Ascending aorta (tissue), 2 donors: ENCODE measurements around the gene CDK14. TPM values are rescaled to one million over a fixed set of nuclear protein-coding genes. Genes with fewer than 3 reads are reported as not detected.
"Not testable (repeated sequence)": the region's sequence is repeated elsewhere in the genome, so short reads cannot be mapped to it uniquely, and the experiment has no call there.

Experiments used
- DNase-seq, 2 donors: peaks; one replicate each; pipeline ENCODE4 v3.0.0-alpha.2; 2019; ENCODE audit warnings: low spot score in 2 of 2
- H3K27ac ChIP-seq, 2 donors: fragments of 200-600 bp; sonication (generic); one replicate each; pipeline ENCODE4 v1.5.1; 2016 to 2017; ENCODE audit warnings: mild to moderate bottlenecking in 1 of 2
- H3K27me3 ChIP-seq: fragments of 200-600 bp; sonication (generic); one replicate; pipeline ENCODE4 v1.5.1; 2017
- H3K36me3 ChIP-seq, 2 donors: fragments of 200-600 bp; sonication (generic); one replicate each; pipeline ENCODE4 v1.5.1; 2016
- H3K4me1 ChIP-seq, 2 donors: fragments of 200-600 bp; sonication (generic); one replicate each; pipeline ENCODE4 v1.5.1; 2016 to 2017; ENCODE audit warnings: mild to moderate bottlenecking in 1 of 2
- H3K4me3 ChIP-seq, 2 donors: fragments of 200-600 bp; sonication (generic); one replicate each; pipeline ENCODE4 v1.5.1; 2016 to 2017; ENCODE audit warnings: mild to moderate bottlenecking in 1 of 2
- H3K9me3 ChIP-seq, 2 donors: fragments of 200-600 bp; sonication (generic); one replicate each; pipeline ENCODE4 v1.5.1; 2016
- CTCF ChIP-seq, 3 experiments: fragments of 200-600 bp in 2 of 3; fragments of 450-650 bp in 1 of 3; sonication (generic) in 2 of 3; IDR thresholded peaks; one replicate each; pipeline ENCODE4 v1.5.1; 2016 to 2019; ENCODE audit warnings: antibody characterized with exemption in 3 of 3, mild to moderate bottlenecking in 1 of 3, moderate library complexity in 1 of 3
- intact Hi-C: fragments of 100-400 bp; cut with DNase I; formaldehyde crosslinking; loops from one replicate; pipeline ENCODE4 v1.15.1; 2023
- total RNA-seq: library from RNA; depleted of rRNA; stranded (reverse); fragments of >200 nt; gene quantifications from one replicate; pipeline ENCODE4 v1.1.0, GENCODE V29; 2016

CDK14 gene
- total RNA-seq, 1 donor from 2014 or later, result 5.1 TPM

- H3K9me3 ChIP-seq, result peaks cover 0 to 10% of the 10 kb centered on the region in 2 donors
- no peaks in the 10 kb centered on the region for H3K27me3 ChIP-seq
- no peak for DNase-seq
- no peaks in the 10 kb centered on the region for H3K4me1 ChIP-seq
- H3K27ac ChIP-seq, result no peak overlapping the region
- no peak overlapping the region for H3K4me3 ChIP-seq
- no peak for TF ChIP-seq CTCF (IDR thresholded peaks at IDR 0.05)
- peaks cover 0 to 4% of the 10 kb centered on the region in 2 donors for H3K36me3 ChIP-seq
- intact Hi-C loops, result no loop called here
Observed at GRCh38 chr7:90789736-90790306, 193.7 kb downstream of the CDK14 start.

GRCh38 chr7:90791596-90791995 is 195.5 kb downstream of the CDK14 start:
- Histone ChIP-seq H3K36me3 (peaks cover 0 to 4% of the 10 kb centered on the region in 2 donors), H3K9me3 (peaks cover 0 to 10% of the 10 kb centered on the region in 2 donors), H3K27me3 (no peaks in the 10 kb centered on the region), H3K27ac (no peak overlapping the region), H3K4me3 (no peak overlapping the region), H3K4me1 (no peaks in the 10 kb centered on the region)
- intact Hi-C loops, result no loop called here
- DNase-seq, result no peak
- no peak for TF ChIP-seq CTCF (IDR thresholded peaks at IDR 0.05)

- TF ChIP-seq CTCF (IDR thresholded peaks at IDR 0.05), result no peak
- Histone ChIP-seq H3K36me3 (peaks cover 0 to 4% of the 10 kb centered on the region in 2 donors), H3K4me1 (no peaks in the 10 kb centered on the region), H3K27ac (no peak overlapping the region), H3K27me3 (no peaks in the 10 kb centered on the region), H3K9me3 (peaks cover 0 to 10% of the 10 kb centered on the region in 2 donors), H3K4me3 (no peak overlapping the region)
- intact Hi-C loops, result no loop called here
- no peak for DNase-seq
Observed at GRCh38 chr7:90792301-90792700, 196.2 kb downstream of the CDK14 start.

- H3K27ac ChIP-seq, intact Hi-C loops, H3K9me3 ChIP-seq, H3K4me1 ChIP-seq, DNase-seq, H3K4me3 ChIP-seq, H3K27me3 ChIP-seq, H3K36me3 ChIP-seq: not testable (repeated sequence)
Observed at GRCh38 chr7:90794234-90794633, 198.1 kb downstream of the CDK14 start.

GRCh38 chr7:90797596-90797995 is 201.5 kb downstream of the CDK14 start:
- no peak for TF ChIP-seq CTCF (IDR thresholded peaks at IDR 0.05)
- Histone ChIP-seq H3K4me1 (no peaks in the 10 kb centered on the region), H3K9me3 (peaks cover 0 to 10% of the 10 kb centered on the region in 2 donors), H3K27me3 (no peaks in the 10 kb centered on the region), H3K27ac (no peak overlapping the region), H3K4me3 (no peak overlapping the region), H3K36me3 (no peaks in the 10 kb centered on the region)
- DNase-seq, result no peak
- intact Hi-C loops, result no loop called here

- H3K4me3 ChIP-seq, result no peak overlapping the region
- no peak for DNase-seq
- no peaks in the 10 kb centered on the region for H3K4me1 ChIP-seq
- peaks cover 0 to under 1% of the 10 kb centered on the region in 2 donors for H3K9me3 ChIP-seq
- TF ChIP-seq CTCF (IDR thresholded peaks at IDR 0.05), result no peak
- H3K27ac ChIP-seq, result no peak overlapping the region
- intact Hi-C loops, result no loop called here
- no peaks in the 10 kb centered on the region for H3K36me3 ChIP-seq
- H3K27me3 ChIP-seq, result no peaks in the 10 kb centered on the region
Observed at GRCh38 chr7:90804370-90804769, 208.2 kb downstream of the CDK14 start.

- H3K36me3 ChIP-seq, H3K4me3 ChIP-seq, H3K27ac ChIP-seq, DNase-seq, H3K27me3 ChIP-seq, H3K4me1 ChIP-seq, intact Hi-C loops, H3K9me3 ChIP-seq: not testable (repeated sequence)
Observed at GRCh38 chr7:90815552-90815951, 219.4 kb downstream of the CDK14 start.
